Measurements from ENCODE around the gene AGXT2. TPM values are rescaled to one million over a fixed set of nuclear protein-coding genes. Genes with fewer than 3 reads are reported as not detected.

The AGXT2 gene, protein sequence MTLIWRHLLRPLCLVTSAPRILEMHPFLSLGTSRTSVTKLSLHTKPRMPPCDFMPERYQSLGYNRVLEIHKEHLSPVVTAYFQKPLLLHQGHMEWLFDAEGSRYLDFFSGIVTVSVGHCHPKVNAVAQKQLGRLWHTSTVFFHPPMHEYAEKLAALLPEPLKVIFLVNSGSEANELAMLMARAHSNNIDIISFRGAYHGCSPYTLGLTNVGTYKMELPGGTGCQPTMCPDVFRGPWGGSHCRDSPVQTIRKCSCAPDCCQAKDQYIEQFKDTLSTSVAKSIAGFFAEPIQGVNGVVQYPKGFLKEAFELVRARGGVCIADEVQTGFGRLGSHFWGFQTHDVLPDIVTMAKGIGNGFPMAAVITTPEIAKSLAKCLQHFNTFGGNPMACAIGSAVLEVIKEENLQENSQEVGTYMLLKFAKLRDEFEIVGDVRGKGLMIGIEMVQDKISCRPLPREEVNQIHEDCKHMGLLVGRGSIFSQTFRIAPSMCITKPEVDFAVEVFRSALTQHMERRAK
- not detected for total RNA-seq
- polyA plus RNA-seq, result not detected
- long read RNA-seq, donor 1, result 0 reads
- long read RNA-seq, donor 2, result 0 reads
- long read RNA-seq, donor 3, result 0 reads

DNA sequence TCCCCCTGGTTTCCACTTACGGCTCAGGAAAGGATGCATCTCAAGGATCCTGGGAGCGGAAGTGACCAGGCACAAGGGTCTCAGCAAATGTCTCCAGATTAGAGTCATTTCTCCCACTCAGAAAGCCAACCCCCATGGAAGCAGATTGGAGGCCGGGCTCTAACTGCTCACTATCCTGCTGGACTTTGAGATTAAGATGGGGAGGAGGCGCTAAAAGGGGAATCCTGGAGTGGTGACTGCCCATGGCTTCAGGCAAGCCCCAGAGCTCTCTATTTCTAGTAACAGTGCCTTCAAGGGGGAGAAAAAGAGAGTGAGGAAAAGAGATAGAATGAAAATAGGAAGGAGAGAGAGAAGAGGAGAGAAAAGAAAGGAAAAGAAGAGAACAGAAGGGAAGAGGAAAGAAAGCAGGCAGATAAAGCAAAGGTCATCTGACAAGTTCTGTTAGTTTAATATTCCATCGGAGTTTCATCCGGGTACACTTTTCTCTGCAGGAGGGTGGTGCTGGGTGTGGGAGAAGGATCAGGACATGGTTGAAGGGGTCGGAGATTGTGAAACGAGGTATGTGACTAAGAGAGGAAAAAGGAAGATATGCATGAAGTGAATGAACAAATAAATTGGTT is at the start of gene AGXT2:
AGXT2 (minus strand) TSS at position 165 of the 620 bp plus-strand sequence; CDS start at position 108, 57 bp downstream.
- no peak for ATAC-seq
- WGBS, 2 donors, result 70 to 76% methylated on average over 8 of the region's 8 CpGs
- Histone ChIP-seq H3K4me1 (no peaks in the 10 kb centered on the region), H3K4me3 (no peak within 1 kb of the TSS), H3K27ac (no peak within 1 kb of the TSS), H3K36me3 (no peaks in the 10 kb centered on the region), H3K9me3 (no peaks in the 10 kb centered on the region), H3K27me3 (peaks cover 0 to 26% (median 14%) of the 10 kb centered on the region in 7 donors)
- intact Hi-C loops (cut with DNase I), result no loop called here
- DNase-seq, result no peak
- TF ChIP-seq, protein P1, sequence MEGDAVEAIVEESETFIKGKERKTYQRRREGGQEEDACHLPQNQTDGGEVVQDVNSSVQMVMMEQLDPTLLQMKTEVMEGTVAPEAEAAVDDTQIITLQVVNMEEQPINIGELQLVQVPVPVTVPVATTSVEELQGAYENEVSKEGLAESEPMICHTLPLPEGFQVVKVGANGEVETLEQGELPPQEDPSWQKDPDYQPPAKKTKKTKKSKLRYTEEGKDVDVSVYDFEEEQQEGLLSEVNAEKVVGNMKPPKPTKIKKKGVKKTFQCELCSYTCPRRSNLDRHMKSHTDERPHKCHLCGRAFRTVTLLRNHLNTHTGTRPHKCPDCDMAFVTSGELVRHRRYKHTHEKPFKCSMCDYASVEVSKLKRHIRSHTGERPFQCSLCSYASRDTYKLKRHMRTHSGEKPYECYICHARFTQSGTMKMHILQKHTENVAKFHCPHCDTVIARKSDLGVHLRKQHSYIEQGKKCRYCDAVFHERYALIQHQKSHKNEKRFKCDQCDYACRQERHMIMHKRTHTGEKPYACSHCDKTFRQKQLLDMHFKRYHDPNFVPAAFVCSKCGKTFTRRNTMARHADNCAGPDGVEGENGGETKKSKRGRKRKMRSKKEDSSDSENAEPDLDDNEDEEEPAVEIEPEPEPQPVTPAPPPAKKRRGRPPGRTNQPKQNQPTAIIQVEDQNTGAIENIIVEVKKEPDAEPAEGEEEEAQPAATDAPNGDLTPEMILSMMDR (IDR thresholded peaks at IDR 0.05), result no peak

DNA sequence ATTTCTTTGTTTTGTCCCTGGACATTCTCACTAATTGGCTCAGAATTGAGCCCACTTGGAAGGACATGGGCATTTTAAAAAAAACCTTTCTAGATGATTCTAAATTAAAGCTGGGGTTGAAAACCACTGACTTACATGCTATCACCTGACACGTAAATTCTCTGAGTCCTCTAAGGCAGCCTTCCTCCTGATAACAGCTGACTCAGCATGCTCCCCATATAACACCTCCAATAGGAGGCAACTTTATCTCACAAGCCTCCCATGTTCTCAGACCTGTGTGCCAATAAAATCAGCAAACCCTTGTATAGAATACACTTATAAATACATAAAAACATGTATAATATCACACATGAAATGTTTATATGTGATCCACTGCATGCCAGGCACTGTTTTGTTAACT is 49.2 kb upstream of the AGXT2 start:
- no peak overlapping the region for H3K4me3 ChIP-seq
- intact Hi-C loops (cut with DNase I), result loop anchor here in 4 of 10 donors (10.0 kb wide), 2 partner anchors 88 to 828 kb away; no protein-coding TSS in a partner anchor
- H3K9me3 ChIP-seq, result no peaks in the 10 kb centered on the region
- no peak overlapping the region for H3K27ac ChIP-seq
- DNase-seq, result no peak
- no peaks in the 10 kb centered on the region for H3K36me3 ChIP-seq
- no peak for ATAC-seq
- no peaks in the 10 kb centered on the region for H3K4me1 ChIP-seq
- peaks cover 0 to 10% (median 0%) of the 10 kb centered on the region in 7 donors for H3K27me3 ChIP-seq
- whole genome bisulfite sequencing, 2 donors, result 66 to 73% methylated on average over 1 of the region's 1 CpG
- TF ChIP-seq, protein P1 (IDR thresholded peaks at IDR 0.05), result no peak

DNA sequence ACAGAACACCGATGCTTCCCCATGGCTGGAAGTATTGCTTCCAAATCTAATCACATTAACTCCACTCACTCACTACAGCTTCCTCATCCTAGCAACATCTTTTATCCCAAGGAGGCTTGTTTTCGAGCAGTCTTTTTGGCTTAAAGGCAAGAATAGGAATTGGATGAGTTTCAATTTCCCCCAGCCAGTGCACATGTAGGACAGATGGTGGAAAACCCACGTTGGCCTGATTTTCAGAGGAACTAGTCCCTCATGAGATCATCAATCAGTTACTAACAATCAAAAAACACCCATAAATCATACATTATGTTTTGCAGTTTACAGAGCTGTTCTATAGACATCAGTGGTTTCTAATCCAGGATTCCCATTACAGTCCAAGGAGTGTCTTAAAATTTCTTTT is 48.5 kb upstream of the AGXT2 start:
- no peak overlapping the region for H3K27ac ChIP-seq
- DNase-seq (no peak), ATAC-seq (no peak)
- H3K9me3 ChIP-seq, result no peaks in the 10 kb centered on the region
- no peak overlapping the region for H3K4me3 ChIP-seq
- H3K36me3 ChIP-seq, result no peaks in the 10 kb centered on the region
- H3K4me1 ChIP-seq, result no peaks in the 10 kb centered on the region
- intact Hi-C loops (cut with DNase I), result loop anchor here in 4 of 10 donors (10.0 kb wide), 2 partner anchors 89 to 829 kb away; no protein-coding TSS in a partner anchor
- WGBS, 2 donors, result 43 to 48% methylated on average over 3 of the region's 3 CpGs
- peaks cover 0 to 10% (median 0%) of the 10 kb centered on the region in 7 donors for H3K27me3 ChIP-seq
- TF ChIP-seq, protein P1 (IDR thresholded peaks at IDR 0.05), result no peak

DNA sequence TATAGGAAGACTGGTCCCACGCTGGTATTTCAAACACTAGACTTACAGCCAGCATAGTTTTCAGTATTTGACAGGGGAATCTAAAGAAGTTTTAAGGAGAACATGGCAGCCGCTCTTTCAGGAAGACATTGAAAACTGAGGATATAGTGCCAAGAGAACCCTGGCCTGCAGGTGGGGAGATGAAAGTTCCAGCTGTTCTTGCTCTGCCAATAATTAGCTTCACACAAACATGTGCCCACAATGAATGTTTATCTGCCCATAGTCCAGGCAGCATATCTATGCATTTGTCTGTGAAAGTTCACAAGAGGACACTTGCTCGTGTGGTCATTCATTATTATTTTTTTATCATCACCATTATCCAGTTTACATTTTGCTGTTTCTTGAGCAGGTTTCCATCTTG is 47.6 kb upstream of the AGXT2 start:
- no peaks in the 10 kb centered on the region for H3K4me1 ChIP-seq
- H3K9me3 ChIP-seq, result no peaks in the 10 kb centered on the region
- TF ChIP-seq, protein P1 (IDR thresholded peaks at IDR 0.05), result no peak
- DNase-seq (no peak), ATAC-seq (no peak)
- no peak overlapping the region for H3K4me3 ChIP-seq
- H3K36me3 ChIP-seq, result no peaks in the 10 kb centered on the region
- no peak overlapping the region for H3K27ac ChIP-seq
- WGBS, 2 donors, result 78 to 90% methylated on average over 3 of the region's 3 CpGs
- H3K27me3 ChIP-seq, result peaks cover 0 to 10% (median 0%) of the 10 kb centered on the region in 7 donors
- intact Hi-C loops (cut with DNase I), result loop anchor here in 4 of 10 donors (10.0 kb wide), 2 partner anchors 89 to 829 kb away; no protein-coding TSS in a partner anchor

Data from heart right ventricle (tissue), 16 donors.